ENCODE data around the gene AMPH.

GRCh38 chr7:38398725-38399321 lies 232.3 kb downstream of the AMPH start:
- TF ChIP-seq CTCF (conservative IDR thresholded peaks at IDR 0.05; ENCODE audit: low read depth, low read length) = peak; percentile 79
- TF ChIP-seq EZH2 (IDR thresholded peaks at IDR 0.05; ENCODE audit: low read length, unreplicated experiment) = no peak
- TF ChIP-seq EZH2phosphoT487 (IDR thresholded peaks at IDR 0.05; ENCODE audit: borderline replicate concordance, low read length) = no peak
